Lung (tissue), 12 donors: ENCODE results near the gene LCORL. TPM values are rescaled to one million over a fixed set of nuclear protein-coding genes. Genes with fewer than 3 reads are reported as not detected.

Experiments used
- ATAC-seq: fragments of 200-7000 bp; cut with Tn5 transposase; one replicate; pipeline ENCODE4 v1.9.1; 2020; ENCODE audit warnings: moderate number of reproducible peaks; ENCODE audit not compliant: insufficient read depth, low FRiP score
- DNase-seq, 3 donors: peaks; one replicate each; pipeline ENCODE4 v3.0.0-alpha.2; 2013 to 2017
- H3K27ac ChIP-seq, 2 donors: one replicate each; pipeline ENCODE4 v1.5.1; 2013; ENCODE audit warnings: mild to moderate bottlenecking in 2 of 2, moderate library complexity in 2 of 2, control low read depth in 1 of 2, inconsistent platforms in 1 of 2, low read depth in 1 of 2, low read length in 1 of 2
- H3K27me3 ChIP-seq, 3 donors: one replicate each; pipeline ENCODE4 v1.5.1; 2013; ENCODE audit warnings: low read length in 2 of 3; ENCODE audit not compliant: control insufficient read depth in 3 of 3, insufficient read depth in 3 of 3
- H3K36me3 ChIP-seq, 4 donors: one replicate each; pipeline ENCODE4 v1.5.1; 2013; ENCODE audit warnings: low read length in 4 of 4, mild to moderate bottlenecking in 1 of 4, moderate library complexity in 1 of 4; ENCODE audit not compliant: control insufficient read depth in 4 of 4, insufficient read depth in 4 of 4
- H3K4me1 ChIP-seq, 5 donors: one replicate each; pipeline ENCODE4 v1.5.1; 2013; ENCODE audit warnings: low read length in 5 of 5, mild to moderate bottlenecking in 2 of 5, moderate library complexity in 1 of 5; ENCODE audit not compliant: control insufficient read depth in 5 of 5, insufficient read depth in 5 of 5
- H3K4me3 ChIP-seq: one replicate; pipeline ENCODE4 v1.5.1; 2013; ENCODE audit warnings: mild to moderate bottlenecking, control low read depth, moderate library complexity
- H3K9ac ChIP-seq, 2 donors: one replicate each; pipeline ENCODE4 v1.5.1; 2013; ENCODE audit warnings: low read length in 2 of 2, control low read depth in 1 of 2; ENCODE audit not compliant: insufficient read depth in 1 of 2
- H3K9me3 ChIP-seq, 4 donors: one replicate each; pipeline ENCODE4 v1.5.1; 2013; ENCODE audit warnings: low read length in 3 of 4, mild to moderate bottlenecking in 1 of 4, moderate library complexity in 1 of 4; ENCODE audit not compliant: control insufficient read depth in 4 of 4, insufficient read depth in 3 of 4
- WGBS, 2 donors: extraction: QIAGEN DNeasy Blood & Tissue Kit; methylation state at CpG; one replicate each; pipeline ENCODE4 v1.1.7; 2013; 5-methylcytosine and 5-hydroxymethylcytosine counted together
- polyA plus RNA-seq, 2 donors: library from polyadenylated mRNA; stranded (reverse); fragments of 200-250 nt; gene quantifications; one replicate each; pipeline ENCODE4 v1.2.1, GENCODE V29; 2013
- total RNA-seq, 2 donors: library from RNA; depleted of rRNA in 1 of 2; stranded (reverse); fragments of >200 nt in 1 of 2; gene quantifications; one replicate each; pipeline ENCODE4 v1.2.1, GENCODE V29; 2014 to 2021
- TF ChIP-seq, protein P1 (sequence below): IDR thresholded peaks from 2 replicates; pipeline ENCODE4 v1.5.1; 2012; ENCODE audit warnings: mild to moderate bottlenecking; ENCODE audit errors: control extremely low read depth, extremely low read depth
- donor health status: control.
- donor health status: control.
- donor health status: Bipolar disorder and iron deficiency.
- donor health status: healthy.
- donor health status: DM: yes; HTN: yes; CAD: no.

LCORL gene
- total and polyA plus RNA-seq, 4 donors = 2.8 to 29.0 (median 7.0) TPM

DNA sequence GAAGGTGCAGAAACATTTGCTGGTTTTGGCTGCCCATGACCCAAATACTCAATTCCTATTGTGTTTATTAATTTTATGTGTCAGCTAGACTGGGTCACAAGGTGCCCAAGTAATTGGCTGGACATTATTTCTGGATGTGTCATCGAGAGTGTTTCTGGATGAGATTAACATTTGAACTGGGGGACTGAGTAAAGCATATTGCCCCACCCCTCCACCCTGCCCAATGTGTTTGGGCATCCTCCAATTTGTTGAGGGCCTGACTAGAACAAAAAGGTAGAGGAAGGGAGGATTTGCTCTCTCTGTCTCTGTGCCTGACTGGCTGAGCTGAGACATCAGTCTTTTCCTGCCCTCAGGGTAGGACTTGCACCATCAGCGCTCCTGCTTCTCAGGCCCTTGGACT lies 29.7 kb upstream of the LCORL start:
- DNase-seq (no peak), ATAC-seq (no peak)
- Histone ChIP-seq H3K4me1 (no peaks in the 10 kb centered on the region), H3K36me3 (no peaks in the 10 kb centered on the region), H3K9ac (no peak overlapping the region), H3K27me3 (no peaks in the 10 kb centered on the region), H3K9me3 (no peaks in the 10 kb centered on the region), H3K27ac (no peak overlapping the region), H3K4me3 (no peak overlapping the region)
- TF ChIP-seq, protein P1, sequence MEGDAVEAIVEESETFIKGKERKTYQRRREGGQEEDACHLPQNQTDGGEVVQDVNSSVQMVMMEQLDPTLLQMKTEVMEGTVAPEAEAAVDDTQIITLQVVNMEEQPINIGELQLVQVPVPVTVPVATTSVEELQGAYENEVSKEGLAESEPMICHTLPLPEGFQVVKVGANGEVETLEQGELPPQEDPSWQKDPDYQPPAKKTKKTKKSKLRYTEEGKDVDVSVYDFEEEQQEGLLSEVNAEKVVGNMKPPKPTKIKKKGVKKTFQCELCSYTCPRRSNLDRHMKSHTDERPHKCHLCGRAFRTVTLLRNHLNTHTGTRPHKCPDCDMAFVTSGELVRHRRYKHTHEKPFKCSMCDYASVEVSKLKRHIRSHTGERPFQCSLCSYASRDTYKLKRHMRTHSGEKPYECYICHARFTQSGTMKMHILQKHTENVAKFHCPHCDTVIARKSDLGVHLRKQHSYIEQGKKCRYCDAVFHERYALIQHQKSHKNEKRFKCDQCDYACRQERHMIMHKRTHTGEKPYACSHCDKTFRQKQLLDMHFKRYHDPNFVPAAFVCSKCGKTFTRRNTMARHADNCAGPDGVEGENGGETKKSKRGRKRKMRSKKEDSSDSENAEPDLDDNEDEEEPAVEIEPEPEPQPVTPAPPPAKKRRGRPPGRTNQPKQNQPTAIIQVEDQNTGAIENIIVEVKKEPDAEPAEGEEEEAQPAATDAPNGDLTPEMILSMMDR = no peak
- WGBS, 2 donors = 91 to 96% methylated on average over 2 of the region's 2 CpGs

- DNase-seq = no peak
- H3K9me3 ChIP-seq = no peaks in the 10 kb centered on the region
- ATAC-seq = no peak
- TF ChIP-seq, protein P1 = no peak
- no peak overlapping the region for H3K4me3 ChIP-seq
- WGBS, 2 donors = 94 to 95% methylated on average over 6 of the region's 6 CpGs
- no peaks in the 10 kb centered on the region for H3K4me1 ChIP-seq
- H3K27me3 ChIP-seq = no peaks in the 10 kb centered on the region
- H3K9ac ChIP-seq = no peak overlapping the region
- H3K36me3 ChIP-seq = no peaks in the 10 kb centered on the region
- H3K27ac ChIP-seq = no peak overlapping the region
Observed at GRCh38 chr4:18050448-18050847, 28.9 kb upstream of the LCORL start.

- DNase-seq (peak in 1 of 3 donors; percentile 9), ATAC-seq (no peak)
- Histone ChIP-seq H3K9me3 (no peaks in the 10 kb centered on the region), H3K4me3 (no peak overlapping the region), H3K27me3 (no peaks in the 10 kb centered on the region), H3K9ac (no peak overlapping the region), H3K27ac (no peak overlapping the region), H3K36me3 (no peaks in the 10 kb centered on the region), H3K4me1 (no peaks in the 10 kb centered on the region)
- 71 to 73% methylated on average over 3 of the region's 3 CpGs for WGBS, 2 donors
- TF ChIP-seq, protein P1 = no peak
Observed at GRCh38 chr4:18049446-18049845, 27.9 kb upstream of the LCORL start.

- Histone ChIP-seq H3K4me1 (no peaks in the 10 kb centered on the region), H3K4me3 (no peak overlapping the region), H3K27me3 (no peaks in the 10 kb centered on the region), H3K36me3 (no peaks in the 10 kb centered on the region), H3K27ac (no peak overlapping the region), H3K9me3 (no peaks in the 10 kb centered on the region), H3K9ac (no peak overlapping the region)
- TF ChIP-seq, protein P1 = no peak
- 61 to 79% methylated on average over 2 of the region's 2 CpGs for WGBS, 2 donors
- DNase-seq (no peak), ATAC-seq (no peak)
Observed at GRCh38 chr4:18042754-18043153, 21.2 kb upstream of the LCORL start.
